Measurements from ENCODE around the gene SEMA3C.

DNA sequence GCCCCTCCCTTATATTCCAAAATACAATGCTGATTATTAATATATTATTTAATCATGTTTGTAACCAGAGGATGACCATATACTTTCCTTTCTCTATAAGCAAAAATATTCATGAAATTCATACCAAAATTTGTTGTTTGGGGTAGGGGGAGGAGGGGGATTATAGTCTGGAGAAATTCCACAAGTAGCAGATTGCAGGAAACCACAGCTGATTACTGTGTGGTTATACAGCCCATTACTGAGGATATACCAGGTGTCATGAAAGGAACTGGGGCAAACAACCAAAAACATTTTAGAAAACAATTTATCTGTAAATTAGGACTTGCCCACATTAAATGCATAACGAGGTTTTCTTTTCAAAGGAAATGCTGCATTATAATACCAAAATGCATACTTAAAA, 50.3 kb downstream of the SEMA3C start:
- TF ChIP-seq, protein P1, sequence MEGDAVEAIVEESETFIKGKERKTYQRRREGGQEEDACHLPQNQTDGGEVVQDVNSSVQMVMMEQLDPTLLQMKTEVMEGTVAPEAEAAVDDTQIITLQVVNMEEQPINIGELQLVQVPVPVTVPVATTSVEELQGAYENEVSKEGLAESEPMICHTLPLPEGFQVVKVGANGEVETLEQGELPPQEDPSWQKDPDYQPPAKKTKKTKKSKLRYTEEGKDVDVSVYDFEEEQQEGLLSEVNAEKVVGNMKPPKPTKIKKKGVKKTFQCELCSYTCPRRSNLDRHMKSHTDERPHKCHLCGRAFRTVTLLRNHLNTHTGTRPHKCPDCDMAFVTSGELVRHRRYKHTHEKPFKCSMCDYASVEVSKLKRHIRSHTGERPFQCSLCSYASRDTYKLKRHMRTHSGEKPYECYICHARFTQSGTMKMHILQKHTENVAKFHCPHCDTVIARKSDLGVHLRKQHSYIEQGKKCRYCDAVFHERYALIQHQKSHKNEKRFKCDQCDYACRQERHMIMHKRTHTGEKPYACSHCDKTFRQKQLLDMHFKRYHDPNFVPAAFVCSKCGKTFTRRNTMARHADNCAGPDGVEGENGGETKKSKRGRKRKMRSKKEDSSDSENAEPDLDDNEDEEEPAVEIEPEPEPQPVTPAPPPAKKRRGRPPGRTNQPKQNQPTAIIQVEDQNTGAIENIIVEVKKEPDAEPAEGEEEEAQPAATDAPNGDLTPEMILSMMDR (IDR thresholded peaks at IDR 0.05): no peak
- TF ChIP-seq EZH2 (IDR thresholded peaks at IDR 0.05; ENCODE audit: borderline replicate concordance, insufficient read depth, low read depth, low read length, poor library complexity, severe bottlenecking): no peak

Data from B cell (primary cell).